ENCODE measurements around the gene LRRC8C. TPM values are rescaled to one million over a fixed set of nuclear protein-coding genes. Genes with fewer than 3 reads are reported as not detected.

The LRRC8C gene
- total and polyA plus RNA-seq, 2 of the 8 experiments (the other 6 are each of a cell fraction or from before 2014, with no cell fraction given): 1.1 to 2.1 TPM

GRCh38 chr1:89725011-89725370 is 92.1 kb downstream of the LRRC8C start:
- Histone ChIP-seq H3K18ac (ENCODE audit: extremely low read depth, low read length) (no peak overlapping the region), H3K4me3 (ENCODE audit: extremely low read depth in 1 of 4, insufficient read depth in 2 of 4, low read depth in 3 of 4, low read length in 4 of 4) (no peak overlapping the region), H2BK15ac (ENCODE audit: low read length) (no peak overlapping the region), H3K23me2 (ENCODE audit: low read depth, low read length) (no peaks in the 10 kb centered on the region), H2BK20ac (ENCODE audit: low read length) (no peak overlapping the region), H4K91ac (replicated peaks; ENCODE audit: insufficient read length, low read length) (no peak overlapping the region), H2BK12ac (ENCODE audit: low read depth, low read length) (no peak overlapping the region), H4K8ac (ENCODE audit: extremely low read depth, insufficient read depth, low read length) (no peak overlapping the region), H4K5ac (ENCODE audit: insufficient read length, low read depth, low read length) (no peak overlapping the region), H3K56ac (replicated peaks; ENCODE audit: insufficient read length, low read depth, low read length) (no peak overlapping the region), H4K20me1 (replicated peaks in 1 of 2; ENCODE audit: control insufficient read depth in 1 of 2, insufficient read depth in 2 of 2, low read length in 2 of 2) (no peaks in the 10 kb centered on the region), H3K79me2 (ENCODE audit: control insufficient read depth in 1 of 2, insufficient read depth in 2 of 2, low read length in 2 of 2) (no peaks in the 10 kb centered on the region), H3K27ac (ENCODE audit: low read depth, low read length) (no peak overlapping the region), H3K27me3 (replicated peaks in 1 of 4; ENCODE audit: control insufficient read depth in 3 of 4, extremely low read depth in 1 of 4, insufficient read depth in 3 of 4, low read length in 3 of 4) (no peaks in the 10 kb centered on the region), H2AK5ac (ENCODE audit: low read depth, low read length) (no peak overlapping the region), H3K4me2 (ENCODE audit: insufficient read depth in 1 of 2, low read depth in 2 of 2, low read length in 2 of 2) (no peak overlapping the region), H3K9me3 (ENCODE audit: insufficient read depth in 2 of 2, low read depth in 1 of 2, low read length in 1 of 2) (no peaks in the 10 kb centered on the region), H3K14ac (ENCODE audit: insufficient read length) (no peak overlapping the region), H3K4ac (replicated peaks; ENCODE audit: insufficient read length, low read depth, low read length) (no peak overlapping the region), H2BK5ac (ENCODE audit: low read depth, low read length) (no peak overlapping the region), H3K36me3 (ENCODE audit: control insufficient read depth in 2 of 4, insufficient read depth in 4 of 4, low read length in 3 of 4) (no peaks in the 10 kb centered on the region), H2BK120ac (replicated peaks; ENCODE audit: low read depth, low read length) (no peak overlapping the region), H3K4me1 (replicated peaks in 1 of 4; ENCODE audit: control insufficient read depth in 3 of 4, insufficient read depth in 4 of 4, low read length in 3 of 4) (no peaks in the 10 kb centered on the region), H3K79me1 (ENCODE audit: low read depth, low read length) (no peaks in the 10 kb centered on the region), H2AFZ (ENCODE audit: low read length) (no peak overlapping the region), H3K9ac (replicated peaks in 1 of 4; ENCODE audit: extremely low read depth in 1 of 4, low read depth in 3 of 4, low read length in 3 of 4) (no peak overlapping the region), H3K23ac (ENCODE audit: insufficient read length) (no peak overlapping the region)
- no peak for FAIRE-seq
- ChIA-PET CTCF (ENCODE audit: partially characterized antibody) (interaction anchor here (0.9 to 1.4 kb wide), 4 partner anchors 16 to 92 kb away, joined by 3 read pairs; partner anchors contain the start of gene LRRC8C), POLR2A (ENCODE audit: partially characterized antibody) (interaction anchor here (0.8 kb wide), 1 partner anchor 49 kb away, joined by 3 read pairs; no protein-coding TSS in a partner anchor)
- 87% methylated on average over 4 of the region's 4 CpGs; no CpG with 5 or more reads in 1 of the 2 experiments for WGBS, 2 experiments (ENCODE audit: extremely low coverage in 1 of 2, insufficient coverage in 1 of 2, insufficient read length in 1 of 2, insufficient replicate concordance in 2 of 2, low coverage in 1 of 2, low lambda C conversion rate in 2 of 2, missing lambda C conversion rate in 1 of 2)
- no peak for DNase-seq (ENCODE audit: low read depth in 1 of 2, low spot score in 2 of 2)
- TF ChIP-seq CBX8 (IDR thresholded peaks at IDR 0.05; ENCODE audit: borderline replicate concordance, low read depth, low read length): no peak
- no peak for TF ChIP-seq RFX5 (IDR thresholded peaks at IDR 0.05; ENCODE audit: borderline replicate concordance, low read depth, low read length)
- no peak for TF ChIP-seq CREB1 (IDR thresholded peaks at IDR 0.05)
- no peak for TF ChIP-seq CTCF (IDR thresholded peaks at IDR 0.05; ENCODE audit: control extremely low read depth in 1 of 3, insufficient read depth in 1 of 3, low read depth in 1 of 3, low read length in 3 of 3)
- TF ChIP-seq JUND (IDR thresholded peaks at IDR 0.05; ENCODE audit: low read length): no peak
- TF ChIP-seq CTBP2 (IDR thresholded peaks at IDR 0.05; ENCODE audit: borderline replicate concordance, insufficient read depth, insufficient read length, low read length): no peak
- no peak for TF ChIP-seq TBP (IDR thresholded peaks at IDR 0.05; ENCODE audit: low read depth, low read length)
- TF ChIP-seq HDAC2 (IDR thresholded peaks at IDR 0.05; ENCODE audit: borderline replicate concordance in 1 of 2, low read depth in 2 of 2, low read length in 2 of 2): no peak
- no peak for TF ChIP-seq MAX (IDR thresholded peaks at IDR 0.05)
- no peak for TF ChIP-seq EZH2 (IDR thresholded peaks at IDR 0.05; ENCODE audit: low read depth, low read length, severe bottlenecking)
- no peak for TF ChIP-seq FOSL1 (IDR thresholded peaks at IDR 0.05; ENCODE audit: insufficient read depth, low read depth, low read length)

Data from H1 (cell line).